GM21619 (cell line): Measurements from ENCODE around the gene NUF2.

Source experiments
- ATAC-seq: cut with Tn5 transposase; IDR thresholded peaks from one replicate; pipeline ENCODE4 v1.9.1; 2021; ENCODE audit not compliant: unreplicated experiment

Gene NUF2

GRCh38 chr1:163399976-163400601, 78.3 kb downstream of the NUF2 start:
- ATAC-seq = no peak

DNA sequence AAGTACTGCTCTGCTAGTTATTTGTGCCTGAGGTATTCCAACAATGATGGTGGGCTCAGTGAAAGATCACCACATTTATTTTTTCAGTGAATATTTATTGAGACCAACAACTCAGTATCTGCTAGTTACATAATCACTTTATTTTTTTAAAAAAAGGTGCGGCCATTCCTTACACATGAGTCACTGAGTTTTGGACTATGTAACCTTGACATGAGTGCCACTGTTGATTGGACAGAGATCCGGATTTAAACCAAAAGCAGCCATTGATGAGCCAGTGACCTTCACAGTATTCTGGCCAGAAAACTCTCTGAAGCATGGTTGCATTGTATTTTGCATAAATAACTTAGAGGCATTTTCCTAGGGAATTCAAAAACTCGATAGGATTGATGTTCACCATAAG, 79.5 kb downstream of the NUF2 start:
- no peak for ATAC-seq
